Measurements from ENCODE around the gene PLVAP.

DNA sequence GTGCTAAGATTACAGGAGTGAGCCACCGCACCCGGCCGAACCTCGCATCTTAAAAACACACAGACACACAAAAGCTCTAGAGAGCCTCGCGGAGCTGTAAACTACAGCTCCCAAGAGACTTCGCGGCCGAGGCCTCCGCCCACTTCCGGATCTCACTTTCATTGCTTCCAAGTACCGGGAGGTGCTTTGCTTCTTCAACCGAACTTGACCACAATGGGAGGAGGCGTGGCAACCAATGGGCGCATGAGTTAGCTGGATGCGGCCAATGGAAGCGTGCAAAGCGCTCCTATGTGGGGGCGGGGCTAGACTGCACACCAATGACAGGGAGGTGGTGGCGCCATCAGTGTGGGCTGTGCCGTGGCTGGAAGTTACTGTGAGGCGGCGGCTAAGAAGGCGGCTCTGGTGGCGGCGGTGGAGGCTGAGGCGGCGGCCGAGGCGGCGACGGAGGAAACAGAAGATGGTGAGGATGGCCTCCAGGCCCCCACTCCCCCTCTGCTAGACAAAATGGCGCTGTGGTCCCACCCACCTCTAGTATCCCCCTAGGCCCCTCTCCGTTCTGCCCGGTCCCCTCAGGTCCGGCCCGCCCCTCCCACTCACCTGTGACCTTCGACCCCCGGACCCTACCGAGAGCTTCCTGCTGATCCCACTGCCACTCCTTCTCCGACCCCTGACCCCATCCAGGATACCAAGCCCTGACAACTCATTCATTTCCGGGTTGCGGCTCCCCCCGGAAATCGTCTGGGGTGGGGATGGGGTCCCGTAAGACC lies 67.8 kb downstream of the PLVAP start, which contains the start of gene DDA1:
- TF ChIP-seq, protein P1, sequence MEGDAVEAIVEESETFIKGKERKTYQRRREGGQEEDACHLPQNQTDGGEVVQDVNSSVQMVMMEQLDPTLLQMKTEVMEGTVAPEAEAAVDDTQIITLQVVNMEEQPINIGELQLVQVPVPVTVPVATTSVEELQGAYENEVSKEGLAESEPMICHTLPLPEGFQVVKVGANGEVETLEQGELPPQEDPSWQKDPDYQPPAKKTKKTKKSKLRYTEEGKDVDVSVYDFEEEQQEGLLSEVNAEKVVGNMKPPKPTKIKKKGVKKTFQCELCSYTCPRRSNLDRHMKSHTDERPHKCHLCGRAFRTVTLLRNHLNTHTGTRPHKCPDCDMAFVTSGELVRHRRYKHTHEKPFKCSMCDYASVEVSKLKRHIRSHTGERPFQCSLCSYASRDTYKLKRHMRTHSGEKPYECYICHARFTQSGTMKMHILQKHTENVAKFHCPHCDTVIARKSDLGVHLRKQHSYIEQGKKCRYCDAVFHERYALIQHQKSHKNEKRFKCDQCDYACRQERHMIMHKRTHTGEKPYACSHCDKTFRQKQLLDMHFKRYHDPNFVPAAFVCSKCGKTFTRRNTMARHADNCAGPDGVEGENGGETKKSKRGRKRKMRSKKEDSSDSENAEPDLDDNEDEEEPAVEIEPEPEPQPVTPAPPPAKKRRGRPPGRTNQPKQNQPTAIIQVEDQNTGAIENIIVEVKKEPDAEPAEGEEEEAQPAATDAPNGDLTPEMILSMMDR (conservative IDR thresholded peaks at IDR 0.05 in 1 of 2, IDR thresholded peaks at IDR 0.05 in 1 of 2; ENCODE audit: extremely low read depth in 1 of 2, insufficient read depth in 1 of 2, low read depth in 1 of 2, low read length in 2 of 2): no peak
- TF ChIP-seq EZH2 (IDR thresholded peaks at IDR 0.05; ENCODE audit: borderline replicate concordance, low read length): no peak
